DMS153 treated with DMSO at 0.1 percent for 48 hours (cell line): ENCODE results near the gene CCDC144A.
"Not testable (repeated sequence)": the region's sequence is repeated elsewhere in the genome, so short reads cannot be mapped to it uniquely, and the experiment has no call there.

Experiments used
- DNase-seq: peaks from one replicate; lab custom pipeline; 2025; ENCODE audit not compliant: unreplicated experiment; lab: John Stamatoyannopoulos, UW

The CCDC144A gene

GRCh38 chr17:16751924-16752287 is 61.9 kb downstream of the CCDC144A start:
- not testable (repeated sequence) for DNase-seq

- DNase-seq = not testable (repeated sequence)
These were observed 67.5 kb downstream of the CCDC144A start for GRCh38 chr17:16757520-16757919.

- not testable (repeated sequence) for DNase-seq
These were observed 68.1 kb downstream of the CCDC144A start for GRCh38 chr17:16758177-16758576.

- DNase-seq = not testable (repeated sequence)
These were observed 78.5 kb downstream of the CCDC144A start for GRCh38 chr17:16768290-16769175.

GRCh38 chr17:16772394-16773145 is 82.5 kb downstream of the CCDC144A start:
- not testable (repeated sequence) for DNase-seq

- DNase-seq = not testable (repeated sequence)
These were observed 83.1 kb downstream of the CCDC144A start for GRCh38 chr17:16773146-16773522.

GRCh38 chr17:16787851-16788250 is 97.8 kb downstream of the CCDC144A start:
- DNase-seq = not testable (repeated sequence)

- not testable (repeated sequence) for DNase-seq
These were observed 99.0 kb downstream of the CCDC144A start for GRCh38 chr17:16788889-16789536.

- DNase-seq = not testable (repeated sequence)
These were observed 99.6 kb downstream of the CCDC144A start for GRCh38 chr17:16789622-16790021.

GRCh38 chr17:16790313-16790871 is 100.4 kb downstream of the CCDC144A start:
- DNase-seq = not testable (repeated sequence)

GRCh38 chr17:16794215-16794614 is 104.2 kb downstream of the CCDC144A start:
- DNase-seq = not testable (repeated sequence)

GRCh38 chr17:16795894-16796293 is 105.9 kb downstream of the CCDC144A start:
- not testable (repeated sequence) for DNase-seq

GRCh38 chr17:16804851-16805250 is 114.8 kb downstream of the CCDC144A start:
- not testable (repeated sequence) for DNase-seq

GRCh38 chr17:16806599-16806998 is 116.6 kb downstream of the CCDC144A start:
- not testable (repeated sequence) for DNase-seq

GRCh38 chr17:16807620-16808019 is 117.6 kb downstream of the CCDC144A start:
- not testable (repeated sequence) for DNase-seq

- not testable (repeated sequence) for DNase-seq
These were observed 120.2 kb downstream of the CCDC144A start for GRCh38 chr17:16810236-16810635.

- DNase-seq = not testable (repeated sequence)
These were observed 122.1 kb downstream of the CCDC144A start for GRCh38 chr17:16812126-16812525.

GRCh38 chr17:16814439-16814838 is 124.4 kb downstream of the CCDC144A start:
- DNase-seq = no peak

- DNase-seq = no peak
These were observed 127.2 kb downstream of the CCDC144A start for GRCh38 chr17:16817201-16817600.

- DNase-seq = not testable (repeated sequence)
These were observed 127.9 kb downstream of the CCDC144A start for GRCh38 chr17:16817940-16818339.

GRCh38 chr17:16818340-16818739 is 128.3 kb downstream of the CCDC144A start:
- DNase-seq = no peak
